NK-92 (cell line): ENCODE data around the gene CHRM2.

Source experiments
- DNase-seq: peaks from one replicate; lab custom pipeline; 2025; ENCODE audit not compliant: unreplicated experiment; lab: John Stamatoyannopoulos, UW

CHRM2 gene

DNA sequence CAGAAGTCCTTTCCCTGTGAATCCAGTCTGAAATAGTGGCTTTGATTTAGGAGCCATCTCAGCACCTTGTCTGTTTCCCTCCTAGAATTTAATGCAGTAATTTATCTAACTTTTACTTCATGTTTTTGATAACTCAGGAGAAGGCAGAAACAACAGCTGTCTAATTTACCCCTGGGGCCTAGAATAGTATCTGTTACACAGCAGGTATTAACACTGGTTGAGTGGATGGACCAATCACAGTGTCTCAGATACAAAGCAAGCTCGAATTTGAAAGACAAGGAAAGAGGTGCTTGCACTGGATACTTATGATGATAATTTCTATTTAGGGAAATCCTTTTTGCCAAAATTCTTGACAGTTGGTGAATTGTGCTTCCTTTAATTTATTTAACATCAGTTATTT is 23.4 kb downstream of the CHRM2 start:
- DNase-seq = no peak

DNA sequence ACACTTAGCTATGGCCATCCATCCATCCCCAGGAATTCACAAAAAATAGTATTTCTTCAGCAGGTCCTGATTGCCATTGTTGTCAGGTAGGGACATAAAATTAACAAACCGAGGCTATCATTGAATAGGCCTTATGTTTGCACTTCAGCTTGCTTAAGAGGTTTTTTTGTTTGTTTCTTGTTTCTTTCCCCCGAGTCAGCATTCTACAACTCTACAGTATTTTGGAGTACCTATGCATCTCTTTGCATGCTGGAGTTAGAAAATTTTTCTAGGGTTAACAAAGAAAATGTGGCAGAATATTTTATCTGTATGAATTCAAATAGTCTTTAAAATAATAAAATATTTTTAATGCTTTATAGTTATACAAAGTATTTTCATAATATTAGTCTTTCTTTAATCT is 26.3 kb downstream of the CHRM2 start:
- DNase-seq = no peak

DNA sequence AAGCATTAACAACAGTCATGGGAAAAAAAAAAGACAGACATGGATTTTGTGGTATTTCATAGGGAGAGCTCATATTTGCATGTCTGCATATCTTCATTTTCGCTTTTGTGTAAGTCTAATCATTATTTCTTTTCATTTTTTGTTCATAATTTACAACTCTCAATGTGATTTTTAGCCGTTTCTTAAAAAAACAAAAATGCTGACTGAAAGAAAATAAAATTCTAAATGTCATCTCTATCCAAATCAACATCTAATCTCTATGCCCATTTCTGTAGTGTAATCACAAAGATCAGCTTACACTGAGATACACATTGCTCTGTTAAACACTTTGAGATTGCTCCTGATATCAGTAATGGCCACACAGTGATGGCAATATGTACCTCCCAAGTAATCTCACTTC is 29.2 kb downstream of the CHRM2 start:
- no peak for DNase-seq

DNA sequence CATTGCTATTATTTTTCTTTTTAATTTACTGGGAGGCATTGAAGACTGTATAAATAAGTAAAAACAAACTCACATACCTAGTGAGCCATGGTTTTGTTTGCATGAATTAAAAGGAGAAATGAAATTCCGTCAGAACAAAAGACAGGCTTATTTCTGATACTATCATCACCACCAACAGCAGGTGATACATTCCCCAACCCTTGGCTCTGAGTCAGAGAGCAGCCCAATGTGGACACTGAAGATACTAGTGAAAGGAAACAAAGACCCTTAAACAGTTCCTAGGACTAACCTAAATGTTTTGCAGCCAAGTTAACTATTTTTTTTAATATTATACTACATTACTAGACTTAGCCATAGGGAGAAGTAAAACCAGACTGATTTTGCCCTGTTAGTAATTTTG is 31.6 kb downstream of the CHRM2 start:
- no peak for DNase-seq

DNA sequence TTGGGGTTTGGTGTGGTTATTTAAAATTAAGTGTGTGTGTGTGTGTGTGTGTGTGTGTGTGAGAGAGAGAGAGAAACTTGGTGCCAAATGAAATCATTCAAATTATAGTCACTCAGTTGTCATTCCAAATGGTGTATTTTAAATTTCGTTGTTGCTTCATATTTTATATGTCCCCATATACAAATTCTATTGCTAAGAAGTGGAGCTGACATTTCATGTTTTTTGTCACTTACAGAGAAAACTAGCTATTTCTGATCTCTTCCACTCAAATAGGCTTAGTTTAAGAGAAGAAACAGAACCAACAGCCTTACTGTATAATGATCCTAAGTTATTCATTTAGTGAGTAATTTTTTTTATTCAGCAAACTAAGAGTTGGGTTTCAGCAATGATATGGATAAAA is 42.3 kb downstream of the CHRM2 start:
- DNase-seq = no peak

DNA sequence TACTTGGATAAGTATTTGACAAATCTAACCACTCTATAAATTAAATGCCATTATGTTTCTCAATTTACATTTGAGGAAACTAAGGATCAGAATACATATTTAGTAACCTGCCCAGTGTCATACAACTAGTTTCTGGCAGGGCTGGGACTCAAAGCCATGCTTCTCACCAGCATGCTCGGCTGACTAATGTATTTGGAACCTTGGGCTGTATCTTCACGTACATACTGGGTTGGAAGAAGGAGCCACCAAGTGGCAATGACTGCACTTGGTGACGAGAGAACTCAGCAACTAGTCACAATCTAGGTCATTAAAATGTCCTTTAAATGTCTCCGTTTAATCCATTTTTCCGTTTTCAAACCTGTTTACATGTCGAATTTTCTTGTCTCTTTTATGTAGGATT is 42.9 kb downstream of the CHRM2 start:
- DNase-seq = no peak

DNA sequence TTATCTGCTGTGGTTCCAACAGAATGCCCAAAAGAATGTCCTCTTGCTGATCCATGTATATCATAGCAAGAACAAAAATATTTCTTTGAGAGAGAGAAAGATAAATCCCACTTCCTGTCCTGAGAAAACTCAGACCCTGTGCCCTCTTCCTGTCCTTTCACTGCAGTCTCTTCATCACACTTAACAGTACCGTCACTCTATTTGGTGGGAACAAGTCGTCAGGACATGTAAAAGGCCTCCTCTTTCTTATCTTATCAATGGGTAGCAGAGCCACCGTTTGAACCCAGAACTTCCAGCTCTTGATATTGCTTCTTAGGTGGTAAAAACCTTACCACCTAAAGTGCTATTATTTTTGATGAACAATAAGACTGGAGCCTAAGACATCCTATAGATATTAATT is 43.9 kb downstream of the CHRM2 start:
- no peak for DNase-seq

DNA sequence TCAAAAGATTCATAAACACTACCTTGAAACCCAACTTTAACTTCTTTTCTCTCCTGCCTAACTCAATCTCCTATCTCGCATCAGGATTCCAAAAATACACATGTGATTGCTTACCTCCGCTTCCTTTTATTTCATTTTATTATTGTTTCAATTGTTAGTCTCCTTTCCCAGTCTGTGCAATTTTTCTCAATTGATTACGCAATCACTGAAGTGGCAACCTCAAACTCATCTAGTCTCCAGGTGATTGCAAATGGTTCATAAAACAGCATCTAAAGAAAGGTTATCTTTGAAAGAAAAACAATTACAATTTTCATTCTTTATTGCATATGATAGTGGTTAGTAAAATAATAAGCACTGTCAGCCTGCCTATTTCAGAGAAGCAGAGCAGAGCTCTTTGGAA is 45.6 kb downstream of the CHRM2 start:
- DNase-seq = no peak

DNA sequence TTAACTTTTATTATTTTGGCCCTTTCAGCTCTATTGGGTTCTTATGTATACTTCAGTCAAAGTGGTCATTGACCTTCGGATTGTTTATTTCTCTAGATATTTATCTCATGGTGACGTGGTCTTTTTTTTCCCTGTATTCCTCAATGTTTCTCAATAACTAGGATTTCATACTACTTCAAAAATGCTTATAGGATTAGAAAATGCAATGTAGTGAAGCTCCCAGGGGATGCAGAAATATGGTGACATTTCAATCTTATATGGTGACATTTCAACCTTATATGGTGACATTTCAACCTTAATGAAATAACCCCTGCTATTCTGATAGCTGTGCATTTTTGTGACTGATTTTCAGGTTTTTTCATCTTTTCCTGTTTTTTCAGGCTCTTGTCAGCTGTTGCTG is 51.4 kb downstream of the CHRM2 start:
- DNase-seq = no peak

DNA sequence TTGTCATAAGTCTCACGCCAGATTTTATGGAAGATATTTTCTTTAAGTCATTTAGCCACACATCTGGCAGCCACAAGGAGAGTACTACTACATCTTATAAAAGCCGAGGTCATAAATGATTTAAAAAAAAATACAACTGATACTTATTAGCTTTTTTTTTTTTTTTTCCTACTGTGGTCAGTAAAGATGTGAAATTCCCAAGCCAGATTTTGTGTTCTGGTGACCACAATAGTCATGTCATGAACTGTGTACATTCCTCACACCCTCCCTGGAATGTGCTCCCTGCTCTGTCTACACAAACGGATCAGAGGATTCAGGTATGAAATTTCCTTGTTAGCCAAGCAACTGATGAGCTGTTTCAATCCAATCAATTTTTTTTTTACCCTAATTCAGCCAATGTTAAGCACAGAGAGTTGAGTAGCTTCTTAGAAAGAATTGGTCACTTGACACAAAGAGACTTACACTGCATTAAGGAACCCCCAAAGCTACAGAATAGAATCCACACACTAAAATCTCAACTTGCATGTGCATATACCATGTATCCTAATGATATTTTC is 54.7 kb downstream of the CHRM2 start:
- DNase-seq = no peak

DNA sequence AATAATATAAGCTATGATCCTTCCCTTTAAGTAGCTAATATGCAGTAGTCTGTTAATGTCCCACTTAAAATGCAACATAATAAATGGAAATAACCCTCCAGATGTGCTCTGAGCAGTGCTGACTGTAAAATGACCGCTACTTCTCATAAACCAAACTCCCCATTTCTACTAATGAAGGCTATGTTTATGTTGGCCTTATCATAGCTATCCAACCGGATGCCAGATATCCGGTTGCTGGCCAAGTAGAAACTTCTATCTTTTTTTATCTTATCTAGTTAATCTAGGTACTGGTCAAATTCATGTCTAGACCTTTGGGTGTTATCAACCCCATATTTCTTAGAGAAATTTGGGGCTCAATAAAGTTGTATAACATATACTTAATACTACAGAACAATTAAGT is 56.6 kb downstream of the CHRM2 start:
- DNase-seq = no peak

DNA sequence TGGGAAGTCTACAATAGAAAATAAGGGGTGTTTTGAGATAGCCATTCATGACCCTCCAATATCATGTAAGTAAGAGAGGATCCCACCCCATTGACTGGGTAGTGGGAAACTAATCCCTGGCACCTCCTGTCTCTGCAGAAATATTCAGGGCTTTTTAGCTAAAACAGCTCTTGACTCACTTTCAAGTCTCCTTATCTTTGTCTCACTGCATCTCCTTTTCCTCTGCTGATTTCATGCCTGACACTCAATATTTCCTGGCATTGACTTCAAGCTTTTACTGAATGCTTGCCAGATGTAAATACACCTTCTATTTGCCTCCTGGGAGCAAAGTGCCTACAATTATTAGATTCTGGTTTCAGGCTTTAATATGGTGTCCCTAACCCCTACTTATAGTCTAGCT is 57.1 kb downstream of the CHRM2 start:
- DNase-seq = no peak

DNA sequence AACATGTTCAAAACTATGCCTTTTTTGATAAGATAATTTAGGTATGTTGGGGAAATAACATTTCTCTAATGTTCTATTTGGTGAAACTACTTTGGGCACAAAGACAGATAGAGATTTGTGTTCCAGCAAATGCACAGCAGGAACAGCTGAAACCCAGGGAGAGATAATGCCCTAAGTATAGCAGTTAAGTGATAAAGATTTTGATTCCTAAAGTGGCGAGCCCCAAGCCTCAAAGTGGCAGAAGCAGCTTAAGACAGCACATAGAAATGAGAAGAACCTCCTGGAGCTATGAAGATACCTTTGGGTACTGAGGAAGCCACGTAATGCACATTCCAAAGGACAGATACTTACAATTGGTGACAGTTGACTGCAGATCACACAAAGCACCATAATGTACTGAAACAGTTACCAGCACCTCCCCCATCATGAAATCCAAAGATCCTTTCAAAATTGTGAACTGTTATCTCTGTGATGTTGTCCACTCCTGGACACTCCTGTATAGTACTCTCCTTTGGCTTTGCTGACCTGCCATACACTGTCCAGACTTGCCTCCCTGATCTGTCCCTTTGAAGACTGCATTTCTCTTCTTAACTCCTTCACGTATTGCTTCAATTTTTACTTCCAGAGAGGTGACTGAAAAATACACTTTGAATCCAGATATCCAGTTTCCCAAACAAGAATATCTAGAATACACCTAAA is 62.9 kb downstream of the CHRM2 start:
- DNase-seq = no peak

DNA sequence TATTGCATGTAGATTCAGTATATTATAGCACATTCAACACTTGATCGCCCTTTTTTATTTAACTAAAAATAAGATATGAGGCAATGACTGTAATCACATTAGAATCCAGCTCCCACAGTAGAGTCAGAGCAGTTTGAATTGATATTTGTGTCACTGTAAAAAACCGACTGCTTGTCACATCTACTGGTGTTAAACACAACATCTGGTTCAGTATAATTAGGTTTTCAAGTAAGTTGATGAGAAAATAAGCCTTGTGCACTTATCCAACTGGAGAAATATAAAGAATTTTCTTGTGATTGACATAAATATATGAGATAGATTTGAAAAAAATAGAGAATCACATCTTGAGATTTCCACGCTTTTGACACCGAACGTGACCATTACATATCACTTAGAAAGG is 69.0 kb downstream of the CHRM2 start:
- DNase-seq = no peak

DNA sequence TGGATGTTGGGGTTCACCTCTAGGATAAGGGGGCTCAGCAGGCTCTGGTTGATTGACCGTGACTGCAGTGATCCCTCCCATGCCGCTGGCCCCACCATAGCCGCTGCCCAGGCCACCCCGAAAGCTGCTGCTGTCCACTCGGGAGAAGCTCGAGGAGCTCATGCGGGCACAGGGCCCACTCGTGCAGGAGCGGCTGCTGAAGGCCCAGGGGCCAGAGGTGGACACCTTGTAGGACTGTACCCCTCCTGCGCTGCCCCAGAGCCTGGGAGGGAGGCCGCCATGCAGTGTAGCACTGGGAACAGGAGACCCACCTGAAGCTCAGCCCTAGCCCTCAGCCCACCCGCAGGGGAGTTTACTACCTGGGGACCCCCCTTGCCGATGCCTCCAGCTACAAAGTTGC is 70.0 kb downstream of the CHRM2 start:
- DNase-seq = no peak

DNA sequence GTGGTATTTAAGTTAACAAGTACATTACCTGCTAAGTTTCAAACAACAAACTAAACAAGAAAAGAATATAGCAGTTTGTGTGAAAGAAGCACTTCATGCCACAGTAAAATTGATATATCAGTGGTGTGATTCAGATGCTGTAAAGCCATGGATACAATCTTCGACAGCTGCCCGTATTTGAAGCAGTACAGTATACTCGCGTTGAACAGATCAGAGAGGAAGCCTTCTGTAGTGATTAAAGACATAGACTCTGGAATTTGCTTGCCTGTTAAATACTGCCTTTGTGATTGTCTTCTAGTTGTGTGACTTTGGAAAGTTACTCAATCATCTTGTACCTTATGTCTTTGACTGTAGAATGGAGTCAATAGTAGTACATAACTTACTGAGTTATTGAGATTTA is 71.7 kb downstream of the CHRM2 start:
- no peak for DNase-seq

DNA sequence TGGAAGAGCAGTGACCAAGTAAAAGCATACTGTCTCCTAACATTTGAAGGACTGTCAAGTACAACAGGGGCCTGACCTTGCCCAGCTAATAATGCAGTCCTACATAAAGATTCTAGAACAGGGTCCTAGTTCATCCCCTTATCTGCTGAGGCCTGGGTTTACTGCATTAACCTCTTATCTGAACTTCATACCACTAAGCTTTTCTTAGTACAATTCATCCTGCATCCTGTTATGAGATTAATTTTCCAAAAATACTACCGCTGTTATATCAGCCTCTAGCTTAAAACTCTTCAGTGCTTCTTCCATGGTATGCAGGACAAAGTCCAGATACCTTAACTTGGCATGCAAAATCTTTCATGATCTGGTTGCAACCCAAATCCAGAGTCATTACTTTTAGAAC is 72.5 kb downstream of the CHRM2 start:
- DNase-seq = no peak

DNA sequence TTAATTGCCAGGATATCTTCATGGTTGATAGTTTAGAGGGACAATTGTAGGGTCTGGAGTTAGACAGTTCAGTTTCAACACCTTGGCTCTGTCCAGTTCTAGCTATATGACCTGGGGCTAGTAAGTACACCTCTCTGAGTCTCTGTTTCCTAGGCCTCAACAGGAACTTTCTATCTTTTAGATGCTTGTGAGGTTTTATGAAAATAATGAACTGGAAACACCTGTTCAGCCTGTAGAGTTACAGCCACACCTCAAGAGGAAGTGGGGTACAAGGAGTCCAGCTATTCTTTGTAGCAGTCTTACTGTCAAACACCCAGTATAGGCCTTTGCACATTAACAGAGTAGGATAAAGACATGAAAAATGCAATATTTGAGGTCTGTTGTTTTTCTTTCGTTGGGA is 73.4 kb downstream of the CHRM2 start:
- DNase-seq = no peak

DNA sequence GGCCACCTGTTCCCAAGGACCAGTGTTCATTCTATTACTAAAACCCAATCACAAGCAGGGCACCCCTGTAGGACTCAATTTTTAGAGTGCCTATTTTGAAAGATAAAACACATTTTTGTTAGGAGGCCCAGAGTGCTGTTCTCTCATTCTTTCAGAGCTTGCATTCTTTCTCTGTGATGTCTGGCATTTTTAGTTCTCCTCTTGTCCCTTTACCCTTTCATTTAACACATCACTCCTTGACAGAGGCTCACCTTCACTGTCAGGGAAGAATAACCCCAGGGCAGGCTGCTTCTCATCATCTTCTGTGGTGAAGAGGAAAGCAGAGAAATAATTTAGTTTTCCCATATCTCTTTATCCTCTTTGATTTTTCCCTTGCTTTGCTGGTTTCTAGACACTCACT is 73.9 kb downstream of the CHRM2 start:
- no peak for DNase-seq

DNA sequence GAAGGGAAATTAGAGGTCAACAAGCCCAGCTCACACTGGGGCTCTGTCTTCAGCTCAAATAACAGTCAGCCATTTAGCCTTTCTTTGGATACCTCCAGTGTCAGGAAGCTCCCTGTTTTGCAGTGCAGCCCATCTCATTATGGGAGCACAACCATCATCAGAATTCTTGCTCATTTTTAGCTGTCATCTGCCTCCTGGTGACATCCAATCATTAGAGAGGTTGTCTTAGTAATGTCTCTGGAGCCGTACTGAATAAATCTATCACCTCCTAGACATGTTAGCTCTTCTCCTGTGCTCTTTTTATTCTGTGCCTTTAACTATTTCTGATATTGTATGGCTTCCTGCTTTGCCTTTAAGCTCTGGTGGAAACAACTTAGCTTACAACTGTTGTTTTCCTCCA is 74.5 kb downstream of the CHRM2 start:
- DNase-seq = no peak

DNA sequence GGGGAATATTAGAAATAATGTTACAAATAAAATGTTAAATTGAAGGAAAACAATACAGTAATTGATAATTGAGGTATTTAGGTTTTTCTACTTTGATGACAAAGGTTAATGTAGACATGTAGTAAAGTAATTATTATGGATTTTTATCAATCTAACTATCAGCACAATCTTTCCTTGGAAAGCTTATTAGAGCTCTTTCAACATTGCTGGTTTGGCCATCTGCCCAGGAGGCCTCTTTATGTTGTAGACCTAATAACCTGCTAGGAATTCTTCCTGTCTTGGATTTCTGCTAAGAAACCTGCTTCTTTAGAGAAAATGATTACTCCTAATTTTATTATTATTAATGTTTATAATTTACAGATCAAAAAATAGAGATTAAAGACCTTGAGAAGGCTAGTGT is 78.9 kb downstream of the CHRM2 start:
- DNase-seq = no peak

DNA sequence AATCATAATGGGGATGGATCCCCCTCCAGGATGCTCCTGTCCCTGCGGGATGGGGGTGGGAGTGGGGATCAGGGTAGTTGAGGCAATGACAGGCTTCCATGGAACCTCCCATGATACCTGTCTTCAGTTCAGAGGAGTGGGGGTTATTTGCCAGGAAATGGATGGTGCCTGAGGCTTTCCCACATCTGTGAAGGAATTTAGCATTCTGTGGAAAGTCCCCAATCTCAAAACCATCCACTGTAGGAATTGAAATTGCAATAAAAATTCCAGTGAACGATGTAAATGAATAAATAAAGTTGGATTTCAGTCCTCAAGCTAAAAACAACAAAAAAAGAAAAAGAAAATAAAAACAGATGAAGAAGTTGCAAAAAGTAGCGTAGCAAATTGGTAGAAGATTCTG is 81.9 kb downstream of the CHRM2 start:
- no peak for DNase-seq

DNA sequence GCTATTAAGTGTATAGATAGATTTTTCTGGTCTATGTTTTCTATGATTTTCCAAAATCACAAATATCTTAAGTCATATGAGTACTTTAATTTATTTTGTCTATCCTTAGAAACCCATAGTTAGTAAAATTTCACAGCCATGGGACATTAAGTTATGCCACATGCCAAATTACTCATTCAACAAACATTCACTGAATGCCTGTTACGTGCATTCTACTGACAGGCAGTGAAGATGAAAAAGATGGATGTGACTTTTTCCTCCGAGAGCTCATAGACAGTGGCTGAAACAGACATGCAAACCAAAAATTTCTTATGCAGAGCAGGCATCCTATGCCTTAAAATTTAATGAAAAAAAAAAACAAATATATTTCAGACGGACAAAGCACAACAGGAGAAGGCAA is 84.9 kb downstream of the CHRM2 start:
- DNase-seq = no peak
